NCI-H69 (cell line): ENCODE results near the gene FASLG.

Source experiments
- DNase-seq: peaks from one replicate; lab custom pipeline; 2025; lab: John Stamatoyannopoulos, UW

FASLG gene

DNA sequence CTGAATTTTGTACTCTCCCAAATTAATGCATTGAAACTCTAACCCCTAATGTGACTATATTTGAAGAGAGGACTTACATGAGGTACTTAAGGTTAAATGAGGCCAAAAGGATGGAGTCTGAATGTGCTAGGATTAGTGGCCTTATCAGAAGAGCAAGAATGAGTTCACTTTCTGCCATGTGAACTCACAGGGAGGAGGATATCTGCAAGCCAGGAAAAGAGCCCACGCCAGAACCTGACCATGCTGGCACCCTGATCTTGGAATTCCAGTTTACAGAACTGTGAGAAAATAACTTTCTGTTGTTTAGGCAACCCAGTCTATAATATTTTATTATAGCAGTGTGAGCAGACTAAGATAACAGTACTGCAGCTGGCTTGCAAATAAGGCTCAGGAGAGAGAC, 12.2 kb upstream of the FASLG start:
- no peak for DNase-seq

DNA sequence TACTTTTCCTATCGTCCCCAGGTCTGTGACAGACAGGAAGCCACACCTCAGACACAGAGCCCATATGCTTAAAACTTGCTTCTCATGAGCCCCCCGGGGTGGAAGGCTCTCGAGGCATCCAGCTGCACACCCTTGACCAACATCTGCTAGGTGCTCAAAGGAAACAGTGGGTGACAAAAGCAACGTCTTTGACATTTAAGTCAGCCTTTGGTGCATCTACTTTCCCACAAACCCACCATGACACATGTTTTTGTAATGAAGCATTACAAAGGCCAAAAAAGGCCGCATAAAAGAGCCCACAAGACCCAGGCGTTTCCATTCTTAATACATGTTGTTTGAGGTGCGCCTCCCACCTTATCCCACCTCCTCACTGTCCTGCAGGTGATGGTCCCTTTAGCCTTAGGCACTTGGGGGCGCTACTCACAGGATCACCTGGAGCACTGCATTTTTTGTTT, 11.8 kb upstream of the FASLG start:
- DNase-seq: no peak

DNA sequence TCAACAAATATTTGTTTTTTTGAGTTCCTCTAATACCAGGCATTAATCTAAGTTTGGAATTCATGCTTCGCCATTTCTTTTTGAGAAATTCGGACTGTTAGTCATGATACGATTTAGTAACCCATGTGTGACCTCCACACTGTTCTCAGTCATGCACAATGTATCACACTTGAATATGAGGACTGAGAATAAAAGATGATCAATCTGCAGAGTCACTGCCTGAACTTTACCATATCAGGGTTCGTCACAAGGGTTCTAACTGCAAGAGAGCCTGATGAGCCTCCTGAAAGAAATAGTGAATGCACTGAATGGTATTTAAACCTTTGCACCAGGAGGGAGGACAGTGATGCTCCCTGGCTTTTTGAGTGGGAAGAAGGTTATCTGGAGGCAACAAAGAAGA, 10.9 kb upstream of the FASLG start:
- no peak for DNase-seq

DNA sequence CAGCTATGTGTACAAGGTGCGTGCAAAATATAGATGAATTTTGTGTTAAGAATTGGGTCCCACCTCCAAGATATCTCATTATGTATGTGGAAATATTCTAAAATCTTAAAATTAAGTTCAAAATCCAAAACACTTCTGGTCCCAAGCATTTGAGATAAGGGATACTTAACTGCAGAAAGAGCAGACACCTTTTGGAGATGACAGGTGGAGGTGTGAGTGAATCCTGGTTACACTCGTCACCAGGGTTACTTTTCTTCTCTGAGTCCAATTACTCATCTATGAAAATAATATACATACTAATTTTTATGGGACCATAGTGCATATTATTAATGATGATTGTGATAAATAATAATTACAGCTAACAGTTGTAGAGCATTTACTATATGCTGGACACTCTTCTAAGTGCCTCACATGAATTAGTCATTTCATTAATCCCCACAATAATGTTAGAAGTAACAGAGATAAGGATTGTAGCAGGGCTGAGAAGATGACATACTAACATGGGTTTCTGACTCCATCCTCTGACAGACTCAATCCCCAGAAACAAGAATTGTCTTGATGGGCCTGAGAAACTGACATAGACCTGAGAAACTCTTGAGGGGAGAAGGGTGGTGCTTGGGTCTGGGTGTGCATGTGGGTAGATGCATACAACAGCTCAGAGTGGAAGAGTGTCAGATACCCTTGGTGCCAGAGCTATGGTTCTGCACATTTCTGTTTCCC, 8.3 kb upstream of the FASLG start:
- DNase-seq: no peak

DNA sequence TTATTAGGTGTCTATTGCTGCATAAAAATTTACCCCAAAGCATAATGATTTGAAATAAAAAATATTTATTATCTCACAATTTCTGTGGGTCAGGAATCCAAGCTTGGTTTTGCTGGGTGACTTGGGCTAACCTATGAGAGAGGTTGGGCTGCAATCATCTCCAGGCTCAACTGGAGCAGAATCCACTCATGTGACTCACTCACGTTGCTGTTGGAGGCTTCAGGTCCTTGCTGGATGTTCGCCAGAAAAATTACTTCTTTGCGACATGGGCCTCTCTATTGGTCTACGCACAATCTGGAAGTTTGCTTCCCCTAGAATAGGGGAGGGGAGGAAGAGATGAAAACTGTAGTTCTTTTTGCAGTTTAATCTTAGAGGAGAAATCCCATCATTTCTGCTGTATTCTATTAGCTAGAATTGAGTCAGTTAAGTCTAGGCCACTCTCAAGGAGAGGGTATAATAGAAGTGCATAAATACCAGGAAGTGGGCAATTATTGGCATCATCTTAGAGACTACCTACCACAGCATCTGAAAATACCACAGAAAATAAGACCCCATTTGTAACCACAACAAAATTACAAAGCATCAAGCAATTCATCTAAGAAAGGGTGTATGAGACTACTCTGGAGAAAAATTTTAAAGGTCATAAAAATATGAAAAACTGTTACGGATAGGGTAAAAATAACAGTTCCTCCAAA, 5.7 kb upstream of the FASLG start:
- peak; percentile 27 for DNase-seq

DNA sequence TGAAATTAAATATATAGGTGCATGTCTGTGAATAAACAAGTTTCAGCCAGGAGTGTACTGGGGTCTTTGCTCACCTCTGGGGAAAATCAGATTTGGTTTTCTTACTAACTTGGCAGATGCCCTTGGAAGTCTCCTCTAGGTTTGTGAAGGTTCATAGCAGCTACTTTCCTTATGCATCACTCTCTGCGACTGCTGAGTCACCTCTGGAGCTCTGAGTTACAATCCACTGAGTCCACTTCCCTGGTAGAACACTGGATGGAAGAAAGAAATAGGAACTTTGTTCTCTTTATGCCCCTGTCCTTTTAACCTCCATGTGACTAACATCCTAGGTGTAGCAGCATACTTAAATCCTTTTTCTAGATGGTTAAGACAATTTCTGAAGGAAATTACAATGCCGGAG, 4.4 kb upstream of the FASLG start:
- no peak for DNase-seq

DNA sequence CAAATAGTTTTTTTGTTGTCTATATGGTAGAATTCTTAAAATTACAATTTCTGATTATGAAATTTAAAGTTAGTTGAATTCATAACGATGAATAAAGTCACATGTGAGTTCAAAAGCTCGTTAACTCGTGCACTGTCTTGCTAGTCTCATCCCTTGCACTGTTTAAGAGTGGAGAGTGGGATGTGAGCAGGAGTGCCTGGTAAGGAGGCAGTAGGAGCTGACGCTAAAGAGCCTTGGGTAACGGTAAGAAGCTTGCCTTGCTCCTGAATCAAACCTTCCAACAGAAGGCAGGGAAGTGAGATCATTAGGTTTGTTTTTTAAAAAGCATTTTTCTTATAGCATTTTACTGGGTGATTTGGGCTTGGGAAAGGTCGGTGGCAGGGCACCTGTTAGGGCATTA, 2.3 kb upstream of the FASLG start:
- DNase-seq: no peak

DNA sequence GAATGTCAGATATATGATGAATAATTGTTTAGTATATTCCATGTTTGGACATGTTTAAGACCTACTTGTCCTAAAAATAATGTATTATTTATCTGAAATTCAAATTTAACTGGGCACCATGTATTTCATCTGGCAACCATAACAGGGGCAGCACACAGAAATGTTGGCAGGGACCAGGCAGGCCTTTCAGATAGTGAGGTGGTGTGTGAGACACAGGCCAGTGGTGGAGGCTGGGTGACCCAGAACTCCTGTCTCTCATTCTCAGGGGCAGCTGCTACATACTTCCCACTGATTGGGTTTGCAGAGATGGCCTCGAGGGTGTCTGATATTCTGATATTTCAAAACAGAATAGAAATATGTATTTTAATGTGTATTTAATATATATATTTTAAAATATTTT, 1.3 kb upstream of the FASLG start:
- DNase-seq: no peak

DNA sequence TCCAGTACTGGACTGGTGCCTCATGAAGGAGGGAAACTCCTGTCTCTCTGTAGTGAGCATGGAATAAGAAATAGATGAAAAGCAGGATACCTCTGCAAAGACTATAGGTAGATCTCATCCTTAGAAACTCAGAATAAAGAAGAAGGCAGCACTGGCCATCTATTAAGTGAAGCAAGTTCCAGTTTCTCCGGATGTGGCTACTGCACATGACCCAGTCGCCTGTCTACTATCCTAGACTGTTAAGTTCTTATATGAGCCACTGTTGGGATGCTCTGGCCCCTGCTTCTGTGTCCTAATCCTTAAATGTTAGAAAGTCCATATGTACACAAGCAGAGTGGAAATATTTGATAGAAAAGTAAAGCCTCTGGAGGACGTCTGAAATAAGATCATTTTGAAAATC, 2.2 kb downstream of the FASLG start:
- no peak for DNase-seq

DNA sequence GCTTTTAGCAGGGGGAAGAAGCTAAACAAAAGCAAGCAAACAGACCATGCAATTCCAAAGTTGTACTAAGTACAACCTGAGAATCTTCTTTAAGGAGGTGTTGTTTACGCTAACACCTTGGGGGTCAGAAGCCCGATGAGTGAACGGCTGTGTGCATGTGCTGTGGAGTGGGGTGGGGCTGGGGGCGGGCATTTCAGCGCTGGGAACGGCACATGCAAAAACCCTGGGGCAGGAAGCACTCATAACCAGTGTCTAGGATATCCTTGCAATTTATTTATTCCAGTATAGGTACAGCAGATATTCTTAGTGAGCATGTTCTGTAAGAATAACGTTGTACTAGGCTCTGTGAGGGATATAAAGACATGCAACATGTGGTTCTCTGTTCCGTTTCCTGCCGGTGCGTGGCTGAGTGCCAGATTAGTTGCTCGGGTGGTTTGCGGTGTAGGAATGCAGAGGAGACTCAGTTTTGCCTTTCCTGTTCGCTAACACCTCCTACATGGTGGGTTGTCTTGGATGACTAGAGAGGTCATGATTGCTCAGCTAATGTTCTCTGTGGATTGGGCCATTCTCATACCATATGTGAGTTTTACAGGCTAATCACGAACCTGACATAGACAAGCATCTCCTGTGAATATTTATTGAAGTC, 3.7 kb downstream of the FASLG start:
- peak; percentile 37 for DNase-seq

DNA sequence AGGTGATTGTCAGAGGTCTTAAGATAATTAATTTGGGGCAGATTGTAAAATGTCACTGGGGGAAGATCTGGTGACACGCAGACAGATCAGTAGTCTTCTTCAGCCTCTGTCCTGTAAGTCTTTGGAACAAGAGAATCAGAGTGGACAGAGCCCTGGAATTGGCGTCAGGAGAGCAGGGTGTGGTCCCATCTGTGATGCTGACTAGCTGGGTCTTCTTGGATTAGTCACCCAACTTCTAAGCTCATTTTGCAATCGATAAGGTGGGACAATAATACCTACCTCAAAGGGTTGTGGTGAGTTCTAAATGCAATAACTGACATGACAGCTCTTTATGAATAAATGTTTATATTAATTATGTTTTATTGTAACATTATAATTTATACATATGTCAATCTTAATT, 4.8 kb downstream of the FASLG start:
- no peak for DNase-seq

DNA sequence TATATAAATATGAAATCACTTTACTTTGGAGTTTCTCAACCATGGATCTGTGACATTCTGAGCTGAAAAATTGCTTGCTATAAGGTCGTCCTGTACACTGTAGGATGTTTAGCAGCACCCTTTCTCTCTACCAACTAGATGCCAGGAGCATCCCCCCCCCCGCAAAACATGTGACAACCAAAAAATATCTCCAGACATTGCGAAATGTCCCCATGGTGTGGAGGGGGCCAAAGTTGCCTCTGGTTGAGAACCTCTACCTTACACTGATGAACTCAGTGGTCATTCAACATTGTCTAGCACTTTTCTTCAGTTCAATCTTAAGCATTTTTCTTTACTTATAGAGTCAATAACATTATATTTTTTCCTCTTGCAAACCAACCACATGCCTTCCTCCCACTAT, 9.2 kb downstream of the FASLG start:
- no peak for DNase-seq

DNA sequence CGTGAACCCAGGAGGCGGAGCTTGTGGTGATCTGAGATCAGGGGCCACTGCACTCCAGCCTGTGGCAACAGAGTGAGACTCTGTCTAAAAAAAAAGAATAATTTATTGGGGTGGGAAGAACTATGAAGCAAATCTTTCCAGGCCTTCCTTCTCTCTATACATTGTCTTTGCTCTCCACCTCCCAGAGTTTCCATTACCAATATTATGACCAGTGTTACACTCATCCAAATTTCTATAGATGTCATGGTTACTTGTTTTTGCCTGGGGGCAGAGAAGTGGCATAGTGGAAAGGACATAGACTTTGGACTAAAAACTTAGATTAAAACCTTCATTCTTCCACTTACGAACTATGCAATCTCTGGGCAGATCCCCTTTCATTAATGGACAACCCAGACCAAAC, 10.1 kb downstream of the FASLG start:
- DNase-seq: no peak

DNA sequence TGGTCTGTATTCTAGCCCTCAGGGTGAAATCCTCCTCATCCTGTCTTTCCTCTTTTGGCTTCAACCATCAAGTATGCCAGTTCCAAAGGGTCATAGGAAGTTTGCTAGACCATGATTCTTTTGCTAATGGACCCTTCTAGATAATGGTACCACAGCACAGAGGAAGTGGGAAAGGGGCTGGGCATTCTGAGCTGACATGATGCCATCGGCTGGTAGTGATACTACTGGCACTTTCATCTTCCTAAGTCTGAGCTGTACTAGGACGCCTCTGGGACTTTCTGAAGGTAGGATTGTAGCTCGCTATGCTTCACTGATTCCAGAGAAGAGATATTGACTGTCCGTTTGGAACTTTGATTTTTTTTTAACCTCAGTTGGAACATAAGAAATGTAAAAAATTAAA, 11.4 kb downstream of the FASLG start:
- no peak for DNase-seq

DNA sequence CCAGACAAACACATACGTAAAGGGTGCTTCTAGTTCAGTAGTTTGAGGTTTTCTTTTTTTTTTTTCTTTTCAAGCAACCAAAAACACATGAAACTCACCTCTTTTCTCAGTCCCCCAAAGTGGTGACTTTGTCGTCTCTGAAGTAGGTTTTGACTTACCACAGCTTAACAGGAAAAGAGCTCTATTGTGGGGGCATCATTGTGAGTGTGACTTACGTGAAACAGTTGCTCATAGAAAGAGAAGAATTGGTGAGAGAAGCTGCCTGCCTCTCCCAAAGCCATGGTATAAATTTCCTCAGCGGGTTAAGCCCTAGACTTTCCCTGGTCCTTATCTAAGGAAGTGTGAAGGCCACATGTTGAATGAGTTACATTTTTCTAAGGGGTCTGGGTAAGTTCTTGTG, 11.9 kb downstream of the FASLG start:
- DNase-seq: no peak

DNA sequence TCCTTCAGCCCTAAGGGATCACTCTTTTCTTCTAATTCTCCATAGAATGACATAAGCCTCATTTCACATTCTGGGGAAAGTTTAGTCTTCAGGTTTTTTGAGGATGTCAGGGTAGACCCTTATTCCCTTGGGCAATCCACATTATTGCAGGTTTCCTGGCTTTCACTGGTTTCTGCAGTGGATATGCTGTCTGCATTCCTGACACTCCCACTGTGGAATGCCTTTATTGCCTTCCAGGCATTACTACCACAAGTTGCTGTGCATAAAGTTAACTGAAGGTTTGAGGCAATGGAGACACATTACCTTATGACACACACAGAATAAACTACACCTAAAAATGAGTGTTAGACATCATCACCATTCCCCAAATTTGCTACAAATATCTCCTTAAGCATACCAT, 12.7 kb downstream of the FASLG start:
- no peak for DNase-seq

DNA sequence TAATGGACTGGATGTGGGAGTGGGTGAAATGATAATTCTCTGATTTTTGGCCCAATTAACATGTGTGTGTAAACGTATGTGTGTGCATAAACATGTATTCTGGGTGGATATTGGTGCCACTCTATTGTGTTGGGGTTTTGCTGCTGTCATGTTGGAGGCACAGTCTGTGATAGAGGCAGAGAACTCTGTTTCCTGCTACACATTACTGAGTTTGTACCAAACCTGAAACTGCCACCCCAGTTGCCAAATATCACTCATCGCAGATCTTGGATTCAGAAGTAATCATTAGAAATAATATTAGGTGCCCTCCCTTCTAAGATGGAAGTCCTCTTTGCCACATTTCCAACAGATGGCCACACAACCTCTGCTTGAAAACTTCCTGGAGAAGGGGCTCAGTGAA, 13.8 kb downstream of the FASLG start:
- no peak for DNase-seq

DNA sequence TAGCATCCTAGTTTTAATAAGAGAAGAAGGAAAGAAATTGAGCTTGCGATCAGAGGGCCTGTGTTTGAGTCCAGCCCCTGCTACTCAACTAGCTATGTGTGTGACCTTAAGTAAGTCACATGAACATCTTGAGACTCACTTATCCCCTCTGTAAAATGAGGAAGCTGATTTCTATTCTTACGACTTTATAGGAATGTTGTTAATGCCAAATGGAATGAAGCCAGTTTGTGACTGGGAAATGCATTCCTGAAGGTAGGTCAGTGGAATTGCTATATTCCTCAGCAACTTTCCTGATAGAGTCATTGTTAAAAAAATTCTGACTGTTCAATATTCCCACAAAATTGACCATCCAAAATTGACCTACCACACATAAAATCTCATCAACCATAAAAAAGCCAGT, 14.9 kb downstream of the FASLG start:
- DNase-seq: no peak

DNA sequence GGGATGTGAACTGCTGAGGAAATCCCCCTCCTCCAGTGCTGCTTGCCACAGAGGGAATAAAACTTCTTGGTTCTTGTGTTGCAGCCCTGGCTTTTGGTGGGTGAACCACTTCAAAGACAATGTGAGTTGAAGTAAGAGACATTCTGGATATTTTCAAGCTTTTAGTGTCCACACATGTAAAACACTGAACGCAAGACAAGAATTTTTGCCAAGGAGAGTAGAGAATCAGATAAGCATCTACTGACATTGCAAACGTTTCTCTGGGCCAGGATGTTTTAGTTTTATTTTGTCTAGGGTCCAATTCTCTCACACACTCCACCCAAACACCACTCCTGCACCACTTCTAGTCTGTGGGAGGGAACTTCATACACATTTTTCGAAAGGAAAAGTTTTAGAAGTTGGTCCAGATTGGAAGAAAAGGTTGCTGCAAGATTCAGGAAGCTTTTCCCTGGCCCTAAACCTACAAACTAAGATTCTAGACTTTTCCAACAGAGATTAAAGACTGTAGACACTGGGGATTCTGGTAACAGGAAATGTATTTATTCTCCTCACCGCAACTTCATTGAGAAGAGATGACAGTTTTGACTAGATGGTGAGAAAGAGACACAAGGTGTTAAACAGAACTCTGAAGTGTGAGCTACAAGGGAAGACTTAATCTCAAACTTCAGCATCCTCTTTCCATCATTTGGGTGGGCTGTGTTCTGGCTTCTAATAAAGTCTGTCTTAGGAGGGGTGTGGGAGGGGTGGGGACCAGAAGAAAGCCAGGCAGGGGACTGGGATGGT, 16.1 kb downstream of the FASLG start:
- no peak for DNase-seq

DNA sequence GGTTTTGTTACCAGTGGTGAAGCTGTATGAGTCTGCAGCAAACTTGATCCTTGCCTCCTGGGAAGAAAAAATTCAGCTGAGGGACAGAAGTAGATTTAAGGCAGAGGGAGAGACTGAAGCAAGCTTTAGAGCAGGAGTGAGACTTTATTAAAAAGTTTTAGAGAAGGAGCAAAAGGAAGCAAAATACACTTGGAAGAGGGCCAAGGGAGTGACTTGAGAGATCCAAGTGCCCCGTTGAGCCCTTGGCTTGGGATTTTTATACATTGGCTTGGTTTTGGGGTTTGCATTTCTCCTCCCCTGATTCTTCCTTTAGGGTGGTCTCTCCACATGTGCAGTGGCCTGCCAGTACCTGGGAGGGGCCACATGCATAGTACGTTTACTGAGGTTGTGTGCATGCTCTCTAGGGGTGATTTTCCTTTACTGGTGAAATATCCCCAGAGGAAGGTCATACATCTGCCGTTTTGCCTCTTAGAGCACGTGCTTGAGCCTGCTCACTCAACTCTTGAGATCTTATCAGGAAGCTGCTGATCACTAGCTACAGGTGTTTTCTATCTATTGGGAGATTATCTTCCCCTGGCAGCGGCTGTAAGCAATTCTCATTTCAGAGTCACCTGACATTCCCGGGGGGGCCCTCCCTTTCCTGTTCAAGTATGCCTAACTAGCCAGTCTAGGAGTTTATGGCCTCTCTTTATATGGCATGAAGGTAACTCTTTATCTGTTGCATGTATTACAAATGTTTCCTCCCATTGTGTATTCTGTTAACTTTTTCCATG, 20.3 kb downstream of the FASLG start:
- no peak for DNase-seq

DNA sequence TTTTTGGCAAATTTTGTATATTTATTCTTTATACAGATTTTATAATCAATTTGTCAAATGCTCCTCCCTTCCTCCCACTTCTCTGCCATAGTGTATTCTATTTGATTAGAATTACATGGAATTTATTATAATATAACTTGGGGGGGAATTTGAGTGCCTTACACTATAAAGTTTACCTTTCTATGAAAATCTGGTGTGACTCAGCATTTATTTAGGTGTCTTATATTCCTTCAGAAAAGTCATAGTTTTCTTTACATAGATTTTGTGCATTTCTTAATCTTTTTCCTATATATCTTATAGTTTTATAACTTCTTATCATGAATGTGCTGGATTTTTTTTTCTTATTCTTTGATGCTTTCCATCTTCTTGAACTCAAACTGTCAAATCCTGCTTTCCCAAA, 21.3 kb downstream of the FASLG start:
- no peak for DNase-seq

DNA sequence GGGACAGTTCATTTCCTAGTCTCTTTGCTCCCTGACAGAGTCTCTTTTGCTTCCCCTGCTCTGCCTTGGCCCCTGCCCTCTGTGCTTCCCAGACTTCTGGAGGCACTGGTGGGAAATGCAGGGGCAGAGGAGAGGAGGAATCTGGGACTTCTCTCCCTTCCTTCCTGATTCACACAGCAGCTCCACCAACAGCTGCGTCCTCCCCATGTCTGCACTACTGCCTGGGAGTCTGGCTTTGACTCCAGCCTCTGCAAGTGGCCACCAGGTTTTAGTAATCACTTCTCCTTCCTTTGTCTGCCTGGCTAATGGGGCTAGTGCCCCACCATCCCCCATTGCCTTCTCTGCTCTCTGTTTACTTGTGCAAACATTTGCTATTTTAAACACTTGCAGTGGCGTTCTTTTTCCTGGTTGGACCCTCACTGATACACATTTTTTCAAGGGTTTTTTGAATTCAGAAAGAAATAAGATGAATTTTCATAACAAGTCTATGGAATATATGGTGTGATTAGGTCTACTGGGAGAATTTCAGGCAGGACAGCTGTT, 21.9 kb downstream of the FASLG start:
- peak; percentile 19 for DNase-seq
